ENCODE measurements around the gene LPCAT2.

DNA sequence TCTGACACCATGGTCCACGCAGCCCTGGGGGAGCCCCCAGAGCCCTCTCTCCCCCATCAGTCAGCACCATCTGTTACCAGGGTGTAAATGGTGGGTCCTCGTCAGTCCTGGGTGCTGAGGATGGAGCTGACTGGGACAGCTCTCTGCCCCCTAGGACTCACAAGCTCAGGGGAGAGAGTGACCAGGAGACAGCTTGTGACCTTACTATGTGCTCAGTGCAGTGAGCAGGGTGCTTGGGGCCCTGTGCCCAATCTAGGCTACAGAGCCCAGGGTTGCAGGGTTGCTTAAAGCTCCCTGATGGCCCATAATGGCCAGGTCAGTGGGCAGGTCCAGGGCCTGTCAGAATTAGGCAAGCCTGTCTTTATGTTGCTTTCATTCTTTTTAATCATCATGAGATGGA lies 18.6 kb upstream of the LPCAT2 start:
- TF ChIP-seq CTCF (IDR thresholded peaks at IDR 0.05) (no peak), POLR2A (IDR thresholded peaks at IDR 0.05) (no peak)

Data from esophagus squamous epithelium (tissue), 4 donors.